K562 (cell line): Measurements from ENCODE around the gene C1QTNF8. TPM values are rescaled to one million over a fixed set of nuclear protein-coding genes. Genes with fewer than 3 reads are reported as not detected.

ENCODE experiments used
- ATAC-seq: fragments of 200-7000 bp; cut with Tn5 transposase; 3 replicates; pipeline ENCODE4 v1.9.1; 2020; ENCODE audit warnings: moderate library complexity
- BruUV-seq: library from RNA; stranded (reverse); fragments of 400-500 nt; replicated peaks from 2 replicates; lab custom pipeline; 2021; lab: Mats Ljungman, UMichigan
- CTCF ChIA-PET: fragments of 300-600 bp; formaldehyde crosslinking; extraction: SDS; loops from one replicate; lab custom pipeline; 2021; ENCODE audit warnings: low intra/inter-chr PET ratio; lab: Yijun Ruan, JAX
- POLR2A ChIA-PET: fragments of 300-600, 350-650 bp; sonication (Branson Sonifier 250); formaldehyde crosslinking; extraction: SDS; loops from one replicate; lab custom pipeline; 2021; ENCODE audit warnings: antibody characterized with exemption, inconsistent platforms; lab: Yijun Ruan, JAX
- DNase-seq, 4 experiments: peaks; one replicate each; pipeline versions ENCODE4 v3.0.0 to v3.0.0-alpha.2; 2011 to 2018; ENCODE audit warnings: low spot score in 3 of 4, mixed read lengths in 3 of 4; ENCODE audit errors: extremely low read depth in 1 of 4
- FAIRE-seq: peaks from 2 replicates; lab custom pipeline; 2011; peaks lifted over from hg19 to GRCh38; lab: Jason Lieb, UNC
- H2AFZ ChIP-seq: 2 replicates; pipeline ENCODE4 v1.6.0; 2011; ENCODE audit warnings: low read depth, low read length, control low read depth, inconsistent platforms
- H3K27ac ChIP-seq: fragments of 200-600 bp; 3 replicates; pipeline ENCODE4 v1.8.0; 2011; ENCODE audit warnings: low read depth, mild to moderate bottlenecking, control low read depth, inconsistent platforms, low read length, moderate library complexity, mixed read lengths; ENCODE audit errors: extremely low read depth
- H3K27me3 ChIP-seq, 2 experiments: fragments of 300-600 bp in 1 of 2; 2 replicates in 1 of 2; 3 replicates in 1 of 2; pipeline versions ENCODE4 v1.6.0 to v1.8.0; 2011; ENCODE audit warnings: inconsistent platforms in 2 of 2, low read length in 2 of 2, mild to moderate bottlenecking in 1 of 2, mixed read lengths in 1 of 2, moderate library complexity in 1 of 2; ENCODE audit not compliant: control insufficient read depth in 2 of 2, insufficient read depth in 2 of 2
- H3K36me3 ChIP-seq: fragments of 300-600 bp; 3 replicates; pipeline ENCODE4 v1.8.0; 2011; ENCODE audit warnings: mild to moderate bottlenecking, low read length, inconsistent platforms; ENCODE audit not compliant: control insufficient read depth, insufficient read depth
- H3K4me1 ChIP-seq, 2 experiments: fragments of 200-600 bp in 1 of 2; replicated peaks in 1 of 2; 2 replicates in 1 of 2; 3 replicates in 1 of 2; pipeline versions ENCODE4 v1.5.1 to v1.8.0; 2011; ENCODE audit warnings: inconsistent platforms in 2 of 2, low read length in 2 of 2, mild to moderate bottlenecking in 1 of 2, mixed read lengths in 1 of 2, moderate library complexity in 1 of 2; ENCODE audit not compliant: control insufficient read depth in 2 of 2, insufficient read depth in 2 of 2
- H3K4me2 ChIP-seq: 2 replicates; pipeline ENCODE4 v1.6.1; 2011; ENCODE audit warnings: low read length, control low read depth, inconsistent platforms, mixed read lengths; ENCODE audit not compliant: insufficient read depth
- H3K4me3 ChIP-seq: fragments of 200-600 bp; sonication (generic), shearing (Covaris generic); 2 replicates; pipeline ENCODE4 v1.5.1; 2016; ENCODE audit warnings: control low read depth, inconsistent platforms
- H3K79me2 ChIP-seq: fragments of 200-600 bp; 3 replicates; pipeline ENCODE4 v1.8.0; 2011; ENCODE audit warnings: low read length, inconsistent platforms; ENCODE audit not compliant: control insufficient read depth, insufficient read depth
- H3K9ac ChIP-seq, 2 experiments: 2 replicates each; pipeline versions ENCODE4 v1.6.0 to v1.6.1; 2011; ENCODE audit warnings: low read depth in 2 of 2, low read length in 2 of 2, control low read depth in 1 of 2, inconsistent platforms in 1 of 2, mild to moderate bottlenecking in 1 of 2, mixed read lengths in 1 of 2; ENCODE audit not compliant: insufficient read depth in 1 of 2
- H3K9me1 ChIP-seq: one replicate; pipeline ENCODE4 v1.6.0; 2011; ENCODE audit warnings: inconsistent platforms, mild to moderate bottlenecking, low read length, moderate library complexity; ENCODE audit not compliant: control insufficient read depth, insufficient read depth
- H3K9me3 ChIP-seq: replicated peaks from 2 replicates; pipeline ENCODE4 v1.5.1; 2011; ENCODE audit warnings: low read depth, low read length, inconsistent platforms; ENCODE audit not compliant: control insufficient read depth, insufficient read depth
- H4K20me1 ChIP-seq: replicated peaks from 2 replicates; pipeline ENCODE4 v1.6.1; 2011; ENCODE audit warnings: low read length, inconsistent platforms, mixed read lengths; ENCODE audit not compliant: control insufficient read depth, insufficient read depth
- HDAC3 ChIP-seq: fragments of 450-650 bp; IDR thresholded peaks from 2 replicates; pipeline ENCODE4 v1.6.1; 2018; ENCODE audit warnings: borderline replicate concordance, mild to moderate bottlenecking, moderate library complexity; ENCODE audit not compliant: partially characterized antibody
- NR2C2 ChIP-seq, 2 experiments: fragments of 200-800 bp in 1 of 2; sonication (Bioruptor generic) in 1 of 2; sonication (generic) in 1 of 2; formaldehyde crosslinking in 1 of 2; IDR thresholded peaks; 2 replicates each; pipeline versions ENCODE4 v1.6.1 to v1.8.0; 2016 to 2022; ENCODE audit warnings: mild to moderate bottlenecking in 1 of 2, missing compliant biosample characterization in 1 of 2, missing genetic modification characterization in 1 of 2, missing genetic modification reagents in 1 of 2
- SRSF7 ChIP-seq: fragments of 200-400 bp; formaldehyde crosslinking; optimal IDR thresholded peaks from 2 replicates; pipeline ENCODE3; 2017; ENCODE audit warnings: mild to moderate bottlenecking, low read depth, low read length
- THRAP3 ChIP-seq: fragments of 450-650 bp; IDR thresholded peaks from 2 replicates; pipeline ENCODE4 v1.6.1; 2016; ENCODE audit warnings: mild to moderate bottlenecking, inconsistent platforms, borderline replicate concordance
- ZNF12 ChIP-seq: sonication (generic); formaldehyde crosslinking; IDR thresholded peaks from 2 replicates; pipeline ENCODE4 v1.4.0; 2020; ENCODE audit warnings: mild to moderate bottlenecking, missing genetic modification reagents
- ZNF224 ChIP-seq: sonication (generic); formaldehyde crosslinking; IDR thresholded peaks from 2 replicates; pipeline ENCODE4 v1.8.0; 2022; ENCODE audit warnings: mild to moderate bottlenecking, missing genetic modification reagents
- ZNF354B ChIP-seq: fragments of 250-450 bp; sonication (Bioruptor Pico); IDR thresholded peaks from 2 replicates; pipeline ENCODE4 v1.4.0; 2020
- WGBS: fragments of 100-300 bp; shearing (Covaris generic); methylation state at CpG from one replicate; pipeline ENCODE4 v1.1.6; 2016; ENCODE audit warnings: low coverage, mixed read lengths; ENCODE audit not compliant: insufficient coverage; ENCODE audit errors: missing lambda C conversion rate; 5-methylcytosine and 5-hydroxymethylcytosine counted together
- in situ Hi-C: fragments of 300-500 bp; cut with MboI; formaldehyde crosslinking; loops from 4 replicates; pipeline ENCODE4 v1.15.0; 2018; ENCODE audit warnings: inconsistent platforms, mixed read lengths
- intact Hi-C: fragments of 100-400 bp; cut with micrococcal nuclease; formaldehyde crosslinking; loops from 2 replicates; pipeline ENCODE4 v1.14.2; 2022
- polyA plus RNA-seq, 8 experiments: library from polyadenylated mRNA; depleted of rRNA in 4 of 8; stranded (reverse) in 5 of 8; unstranded in 3 of 8; fragments of >200 nt; fragmentation: Nextera tagmentation in 2 of 8; fragmentation: Illumina TruSeq in 1 of 8; extraction: Ambion mirVana in 2 of 8; extraction: Trizol in 1 of 8; gene quantifications; 2 replicates each; pipeline versions ENCODE4 v1.2.1 to v1.2.3, GENCODE V29; 2011 to 2014; ENCODE audit warnings: inconsistent platforms in 1 of 8, missing spikeins in 1 of 8
- total RNA-seq, 7 experiments: library from RNA; depleted of rRNA in 6 of 7; stranded (reverse); fragments of >200 nt in 6 of 7; fragmentation: Illumina TruSeq in 2 of 7; extraction: Trizol in 2 of 7; gene quantifications; 2 replicates each; pipeline versions ENCODE4 v1.2.1 to v1.2.3, GENCODE V29; 2011 to 2021; ENCODE audit warnings: low replicate concordance in 1 of 7
- TF ChIP-seq, protein P1 (sequence below): fragments of 250-450 bp; sonication (Bioruptor Pico); IDR thresholded peaks from 2 replicates; pipeline ENCODE4 v1.5.0; 2021; ENCODE audit warnings: mild to moderate bottlenecking, moderate library complexity
- TF ChIP-seq, protein P2 (sequence below): fragments of 250-450 bp; sonication (Bioruptor Pico); IDR thresholded peaks from 2 replicates; pipeline ENCODE4 v1.5.0; 2021

C1QTNF8 gene
- total and polyA plus RNA-seq, 9 of the 15 experiments (the other 6 are each of a cell fraction or from before 2014, with no cell fraction given), result not detected

DNA sequence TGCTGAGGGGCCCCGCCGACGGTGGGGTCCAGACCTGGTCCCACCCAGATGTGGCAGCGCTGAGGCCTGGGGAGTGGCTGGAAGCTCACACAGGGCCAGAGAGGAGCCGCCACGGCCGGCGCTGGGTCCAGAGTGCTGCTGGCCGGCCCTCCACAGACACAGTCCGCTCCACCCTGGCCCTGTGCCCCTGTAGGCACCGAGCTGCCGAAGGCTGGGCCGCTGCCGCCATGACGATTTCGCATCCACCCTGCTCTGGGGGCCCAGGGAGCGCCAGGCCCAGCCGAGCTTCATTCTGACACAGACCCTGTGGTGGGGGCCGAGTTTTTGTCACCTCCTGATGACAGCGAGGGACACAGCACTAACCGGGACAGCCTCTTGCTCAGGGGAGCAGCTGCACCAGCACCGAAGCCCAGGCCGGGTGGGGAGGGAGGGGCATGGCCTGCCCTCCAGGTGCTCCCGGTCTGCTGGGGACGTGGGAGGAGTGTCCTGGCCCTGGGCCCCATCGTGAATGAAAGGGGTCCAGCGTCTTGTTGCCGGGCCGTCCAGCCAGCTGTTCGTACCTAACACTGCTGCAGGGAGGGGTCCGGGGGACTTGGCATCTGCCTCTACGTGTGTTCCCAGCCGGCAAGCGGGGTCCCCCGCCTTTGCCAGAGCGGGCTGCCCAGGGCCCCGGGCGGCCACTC is 50.6 kb downstream of the C1QTNF8 start:
- H3K4me1 ChIP-seq, result peaks cover 0 to 67% of the 10 kb centered on the region in 2 experiments; a peak in 2 of 5 replicates
- no peak for TF ChIP-seq ZNF354B (CRISPR knock-in tag)
- TF ChIP-seq THRAP3, result no peak
- TF ChIP-seq, protein P1, sequence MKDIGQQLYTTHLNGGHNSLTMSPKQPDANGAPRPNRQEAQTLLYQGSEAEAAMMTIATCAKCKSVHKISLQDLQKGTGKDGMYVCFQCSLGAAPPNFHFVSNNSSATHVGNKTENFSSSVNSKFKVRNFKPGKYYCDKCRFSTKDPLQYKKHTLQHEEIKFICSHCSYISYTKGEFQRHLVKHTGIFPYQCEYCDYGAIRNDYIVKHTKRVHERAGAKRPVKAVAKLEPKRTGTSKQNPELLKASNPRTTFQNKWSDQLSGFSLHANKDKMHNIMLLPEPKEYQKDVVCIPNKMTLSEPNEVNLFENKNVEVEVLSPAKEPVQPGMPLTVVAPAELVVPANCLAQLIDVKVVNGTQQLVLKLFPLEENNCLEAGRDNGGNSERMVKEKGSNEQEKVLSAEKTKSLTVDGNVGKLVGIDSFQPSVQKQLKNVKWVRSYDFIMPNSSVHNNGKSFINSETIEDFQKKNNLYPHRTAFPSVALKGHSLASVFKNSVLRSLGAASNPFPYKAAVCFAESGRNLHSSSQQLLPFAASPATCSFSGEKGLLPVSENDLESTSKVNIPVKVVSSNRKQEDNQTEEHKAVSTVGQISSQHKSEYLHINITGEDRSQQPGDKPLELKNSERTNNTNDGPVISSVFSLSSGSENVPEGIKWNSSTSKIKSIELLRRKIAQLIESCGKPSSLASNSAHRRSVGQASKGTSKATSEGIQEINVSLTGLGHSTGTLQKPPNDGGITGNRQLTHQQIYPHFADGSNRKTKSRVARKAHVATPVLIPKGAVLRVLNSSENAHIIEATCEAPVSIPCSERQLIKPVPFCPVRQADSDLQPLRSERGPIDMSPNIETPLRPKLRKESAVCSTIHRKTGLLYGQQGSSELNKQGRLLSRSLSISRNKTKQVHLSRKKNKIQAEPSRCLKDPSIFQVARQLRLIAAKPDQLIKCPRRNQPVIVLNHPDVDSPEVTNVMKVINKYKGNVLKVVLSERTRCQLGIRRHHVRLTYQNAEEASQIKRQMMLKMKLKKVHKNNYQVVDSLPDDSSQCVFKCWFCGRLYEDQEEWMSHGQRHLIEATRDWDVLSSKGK (CRISPR knock-in tag), result no peak
- TF ChIP-seq HDAC3, result no peak
- TF ChIP-seq, protein P2, sequence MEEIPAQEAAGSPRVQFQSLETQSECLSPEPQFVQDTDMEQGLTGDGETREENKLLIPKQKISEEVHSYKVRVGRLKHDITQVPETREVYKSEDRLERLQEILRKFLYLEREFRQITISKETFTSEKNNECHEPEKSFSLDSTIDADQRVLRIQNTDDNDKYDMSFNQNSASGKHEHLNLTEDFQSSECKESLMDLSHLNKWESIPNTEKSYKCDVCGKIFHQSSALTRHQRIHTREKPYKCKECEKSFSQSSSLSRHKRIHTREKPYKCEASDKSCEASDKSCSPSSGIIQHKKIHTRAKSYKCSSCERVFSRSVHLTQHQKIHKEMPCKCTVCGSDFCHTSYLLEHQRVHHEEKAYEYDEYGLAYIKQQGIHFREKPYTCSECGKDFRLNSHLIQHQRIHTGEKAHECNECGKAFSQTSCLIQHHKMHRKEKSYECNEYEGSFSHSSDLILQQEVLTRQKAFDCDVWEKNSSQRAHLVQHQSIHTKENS (CRISPR knock-in tag), result no peak
- no peak for TF ChIP-seq ZNF224
- no peak for TF ChIP-seq NR2C2 (CRISPR knock-in tag; IDR thresholded peaks at IDR 0.05)
- no peak for TF ChIP-seq NR2C2 (tag; IDR thresholded peaks at IDR 0.05)
- TF ChIP-seq ZNF12 (CRISPR knock-in tag), result no peak
- no peak for TF ChIP-seq SRSF7
- TF ChIP-seq, all 486 proteins: peak for 0
- H3K27ac ChIP-seq, result no peak overlapping the region
- 21% methylated on average over 33 of the region's 38 CpGs for WGBS
- intact Hi-C loops (no loop called here), in situ Hi-C loops (loop anchor here (5.0 kb wide), 1 partner anchor 233 kb away; no protein-coding TSS in a partner anchor)
- no peak overlapping the region for H2AFZ ChIP-seq
- no peaks in the 10 kb centered on the region for H4K20me1 ChIP-seq
- no peaks in the 10 kb centered on the region for H3K9me1 ChIP-seq
- H3K4me2 ChIP-seq, result no peak overlapping the region
- ChIA-PET POLR2A (interaction anchor here (1.0 kb wide), 1 partner anchor 15 kb away, joined by 3 read pairs; no protein-coding TSS in a partner anchor), CTCF (no interaction called here)
- ATAC-seq (no peak), FAIRE-seq (no peak), DNase-seq (no peak)
- H3K9me3 ChIP-seq, result 0 out of 2 replicates have a peak, but pooled peaks cover 2% of the 10 kb centered on the region
- H3K27me3 ChIP-seq, result peaks cover 6 to 35% of the 10 kb centered on the region in 2 experiments; a peak in 3 of 5 replicates
- no peaks in the 10 kb centered on the region for H3K79me2 ChIP-seq
- H3K36me3 ChIP-seq, result no peaks in the 10 kb centered on the region
- no TSS peak for BruUV-seq
- H3K9ac ChIP-seq, result peak overlapping the region in 1 of 2 experiments; percentile 17; a peak in 1 of 4 replicates
- no peak overlapping the region for H3K4me3 ChIP-seq
